Measurements from ENCODE around the gene HTT.
A peak's percentile ranks its signal among the peaks of the same experiment; 100 is the strongest.
"Not testable (repeated sequence)": the region's sequence is repeated elsewhere in the genome, so short reads cannot be mapped to it uniquely, and the experiment has no call there.

HTT gene

GRCh38 chr4:3046162-3046561 lies 28.3 kb upstream of the HTT start:
- DNase-seq (ENCODE audit: low spot score) = no peak

DNA sequence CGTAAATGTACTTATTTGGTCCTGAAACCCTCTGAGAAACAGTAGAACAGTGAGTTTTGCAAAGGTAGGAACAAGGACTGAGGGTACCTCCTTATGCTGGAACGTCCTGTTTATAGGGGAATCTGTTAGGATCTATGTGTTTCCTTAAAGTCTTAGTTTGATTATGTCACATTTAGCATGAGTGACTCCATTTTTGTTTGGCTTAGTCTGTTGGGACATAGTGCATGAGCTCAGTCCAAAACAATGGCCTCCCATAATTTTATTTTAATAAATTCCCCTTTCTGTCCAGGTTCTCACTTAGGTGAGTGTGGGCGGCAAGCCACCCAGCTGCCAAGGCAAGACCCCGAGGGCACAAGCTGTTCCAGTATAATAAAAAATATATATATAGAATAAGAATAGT lies 27.9 kb upstream of the HTT start:
- DNase-seq (ENCODE audit: low spot score) = no peak

- no peak for DNase-seq (ENCODE audit: low spot score)
These were observed 26.8 kb upstream of the HTT start for GRCh38 chr4:3047464-3048286.

DNA sequence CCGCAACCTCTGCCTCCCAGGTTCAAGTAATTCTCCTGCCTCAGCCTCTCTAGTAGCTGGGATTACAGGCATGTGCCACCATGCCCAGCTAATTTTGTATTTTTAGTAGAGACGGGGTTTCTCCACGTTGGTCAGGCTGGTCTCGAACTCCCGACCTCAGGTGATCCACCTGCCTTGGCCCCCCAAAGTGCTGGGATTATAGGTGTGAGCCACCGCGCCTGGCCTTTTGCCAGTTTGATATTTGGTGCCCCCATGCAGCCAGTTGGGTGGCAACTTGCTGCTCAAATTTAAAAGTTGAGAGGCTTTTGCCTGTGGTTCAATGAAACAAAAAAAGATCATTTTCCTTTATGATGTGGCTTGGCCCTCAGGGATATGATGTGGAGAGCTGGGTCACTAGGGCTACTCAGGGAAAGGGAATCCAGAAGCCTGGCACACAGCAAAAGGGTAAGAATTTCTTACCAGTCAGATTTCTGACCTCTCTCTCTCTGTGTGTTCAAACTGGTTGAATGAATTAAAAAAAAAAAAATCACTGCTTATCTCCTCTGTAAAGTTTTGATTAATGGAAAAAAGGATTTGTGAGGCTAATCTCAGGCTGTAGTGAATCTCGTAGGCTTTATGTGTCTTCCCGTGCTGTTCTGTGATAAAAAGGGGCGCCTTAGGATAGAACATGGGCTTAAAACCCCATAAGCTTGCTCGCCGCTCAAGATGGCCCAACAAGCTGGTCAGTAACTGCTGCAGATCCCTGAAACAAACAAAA lies 23.2 kb upstream of the HTT start:
- DNase-seq (ENCODE audit: low spot score) = not testable (repeated sequence)

- no peak for DNase-seq (ENCODE audit: low spot score)
These were observed 20.2 kb upstream of the HTT start for GRCh38 chr4:3054169-3054759.

DNA sequence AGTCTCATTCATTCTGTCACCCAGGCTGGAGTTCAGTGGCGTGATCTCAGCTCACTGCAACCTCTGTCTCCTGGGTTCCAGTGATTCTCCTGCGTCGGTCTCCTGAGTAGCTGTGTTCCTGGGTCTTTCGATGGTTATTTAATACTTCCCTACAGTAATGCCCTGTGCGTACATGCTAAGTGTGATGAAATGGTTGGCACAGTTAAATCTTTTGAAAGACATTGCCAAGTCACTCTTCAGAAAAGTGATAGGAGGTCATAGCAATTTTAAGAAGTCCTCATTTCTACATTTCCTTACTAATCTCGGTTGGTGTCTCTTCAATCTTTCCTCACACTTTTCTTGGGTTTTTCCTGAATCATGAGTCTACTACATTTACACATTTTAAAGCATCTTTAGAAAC lies 14.5 kb upstream of the HTT start:
- DNase-seq (ENCODE audit: low spot score) = no peak

GRCh38 chr4:3060946-3061345 lies 13.5 kb upstream of the HTT start:
- DNase-seq (ENCODE audit: low spot score) = no peak

- DNase-seq (ENCODE audit: low spot score) = no peak
These were observed 12.0 kb upstream of the HTT start for GRCh38 chr4:3062471-3062870.

- DNase-seq (ENCODE audit: low spot score) = no peak
These were observed 8.9 kb upstream of the HTT start for GRCh38 chr4:3065551-3065950.

GRCh38 chr4:3066836-3067400 lies 7.6 kb upstream of the HTT start:
- no peak for DNase-seq (ENCODE audit: low spot score)

- DNase-seq (ENCODE audit: low spot score) = no peak
These were observed 6.9 kb upstream of the HTT start for GRCh38 chr4:3067473-3068001.

GRCh38 chr4:3069661-3070199 lies 4.8 kb upstream of the HTT start:
- DNase-seq (ENCODE audit: low spot score) = no peak

DNA sequence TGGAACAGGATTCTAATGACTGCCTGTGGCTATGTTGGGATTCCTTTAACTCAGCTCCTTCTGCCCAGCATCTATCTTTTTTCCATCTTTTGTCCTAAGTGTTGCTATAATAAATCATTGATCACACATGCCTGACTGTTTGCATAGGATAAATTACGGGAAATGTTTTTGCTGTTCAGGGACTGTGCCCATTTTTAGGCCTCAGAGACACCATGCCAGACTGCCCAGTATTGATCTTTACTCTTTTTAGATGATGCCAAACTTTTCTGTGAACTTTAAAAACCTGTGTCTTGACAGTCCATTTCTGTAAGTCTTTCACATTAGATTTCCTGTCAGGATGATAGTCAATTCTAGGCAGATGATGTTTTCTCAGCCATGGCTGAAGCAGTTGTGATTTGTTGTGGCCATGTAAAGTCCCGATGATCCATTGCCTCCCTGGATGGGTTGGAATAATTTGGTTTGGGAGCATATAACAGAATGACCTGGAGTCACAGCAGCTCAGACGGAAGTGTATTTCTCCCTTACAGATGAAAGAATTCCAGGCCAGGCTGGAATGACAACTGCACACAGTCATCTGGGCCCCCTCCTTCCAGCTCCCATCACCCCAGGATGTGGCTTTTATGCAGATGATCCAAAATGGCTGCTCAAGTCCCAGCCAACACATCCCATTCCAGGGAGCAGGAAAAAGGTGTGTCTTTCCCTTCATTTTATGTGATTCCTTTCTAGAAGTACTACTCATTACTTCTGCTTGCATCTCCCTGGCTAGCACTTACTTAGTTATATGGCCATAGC lies 3.6 kb upstream of the HTT start:
- DNase-seq (ENCODE audit: low spot score) = no peak

GRCh38 chr4:3071811-3072210 lies 2.7 kb upstream of the HTT start:
- no peak for DNase-seq (ENCODE audit: low spot score)

GRCh38 chr4:3073158-3074077 lies 1.1 kb upstream of the HTT start:
- no peak for DNase-seq (ENCODE audit: low spot score)

DNA sequence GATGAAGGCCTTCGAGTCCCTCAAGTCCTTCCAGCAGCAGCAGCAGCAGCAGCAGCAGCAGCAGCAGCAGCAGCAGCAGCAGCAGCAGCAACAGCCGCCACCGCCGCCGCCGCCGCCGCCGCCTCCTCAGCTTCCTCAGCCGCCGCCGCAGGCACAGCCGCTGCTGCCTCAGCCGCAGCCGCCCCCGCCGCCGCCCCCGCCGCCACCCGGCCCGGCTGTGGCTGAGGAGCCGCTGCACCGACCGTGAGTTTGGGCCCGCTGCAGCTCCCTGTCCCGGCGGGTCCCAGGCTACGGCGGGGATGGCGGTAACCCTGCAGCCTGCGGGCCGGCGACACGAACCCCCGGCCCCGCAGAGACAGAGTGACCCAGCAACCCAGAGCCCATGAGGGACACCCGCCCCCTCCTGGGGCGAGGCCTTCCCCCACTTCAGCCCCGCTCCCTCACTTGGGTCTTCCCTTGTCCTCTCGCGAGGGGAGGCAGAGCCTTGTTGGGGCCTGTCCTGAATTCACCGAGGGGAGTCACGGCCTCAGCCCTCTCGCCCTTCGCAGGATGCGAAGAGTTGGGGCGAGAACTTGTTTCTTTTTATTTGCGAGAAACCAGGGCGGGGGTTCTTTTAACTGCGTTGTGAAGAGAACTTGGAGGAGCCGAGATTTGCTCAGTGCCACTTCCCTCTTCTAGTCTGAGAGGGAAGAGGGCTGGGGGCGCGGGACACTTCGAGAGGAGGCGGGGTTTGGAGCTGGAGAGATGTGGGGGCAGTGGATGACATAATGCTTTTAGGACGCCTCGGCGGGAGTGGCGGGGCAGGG lies 568 bp downstream of the HTT start:
- peak; percentile 64 for DNase-seq (ENCODE audit: low spot score)

DNA sequence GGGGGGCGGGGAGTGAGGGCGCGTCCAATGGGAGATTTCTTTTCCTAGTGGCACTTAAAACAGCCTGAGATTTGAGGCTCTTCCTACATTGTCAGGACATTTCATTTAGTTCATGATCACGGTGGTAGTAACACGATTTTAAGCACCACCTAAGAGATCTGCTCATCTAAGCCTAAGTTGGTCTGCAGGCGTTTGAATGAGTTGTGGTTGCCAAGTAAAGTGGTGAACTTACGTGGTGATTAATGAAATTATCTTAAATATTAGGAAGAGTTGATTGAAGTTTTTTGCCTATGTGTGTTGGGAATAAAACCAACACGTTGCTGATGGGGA lies 1.1 kb downstream of the HTT start:
- no peak for DNase-seq (ENCODE audit: low spot score)

GRCh38 chr4:3077796-3078195 lies 3.3 kb downstream of the HTT start:
- DNase-seq (ENCODE audit: low spot score) = no peak

DNA sequence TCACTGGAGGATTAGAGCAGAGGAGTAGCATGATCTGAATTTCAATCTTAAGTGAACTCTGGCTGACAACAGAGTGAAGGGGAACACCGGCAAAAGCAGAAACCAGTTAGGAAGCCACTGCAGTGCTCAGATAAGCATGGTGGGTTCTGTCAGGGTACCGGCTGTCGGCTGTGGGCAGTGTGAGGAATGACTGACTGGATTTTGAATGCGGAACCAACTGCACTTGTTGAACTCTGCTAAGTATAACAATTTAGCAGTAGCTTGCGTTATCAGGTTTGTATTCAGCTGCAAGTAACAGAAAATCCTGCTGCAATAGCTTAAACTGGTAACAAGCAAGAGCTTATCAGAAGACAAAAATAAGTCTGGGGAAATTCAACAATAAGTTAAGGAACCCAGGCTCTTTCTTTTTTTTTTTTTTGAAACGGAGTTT lies 5.2 kb downstream of the HTT start:
- DNase-seq (ENCODE audit: low spot score) = no peak
